Measurements from ENCODE around the gene ING5. TPM values are rescaled to one million over a fixed set of nuclear protein-coding genes. Genes with fewer than 3 reads are reported as not detected.

ING5 gene
- total and polyA plus RNA-seq, 3 experiments from 2014 or later: 19.5 to 48.4 (median 44.4) TPM

DNA sequence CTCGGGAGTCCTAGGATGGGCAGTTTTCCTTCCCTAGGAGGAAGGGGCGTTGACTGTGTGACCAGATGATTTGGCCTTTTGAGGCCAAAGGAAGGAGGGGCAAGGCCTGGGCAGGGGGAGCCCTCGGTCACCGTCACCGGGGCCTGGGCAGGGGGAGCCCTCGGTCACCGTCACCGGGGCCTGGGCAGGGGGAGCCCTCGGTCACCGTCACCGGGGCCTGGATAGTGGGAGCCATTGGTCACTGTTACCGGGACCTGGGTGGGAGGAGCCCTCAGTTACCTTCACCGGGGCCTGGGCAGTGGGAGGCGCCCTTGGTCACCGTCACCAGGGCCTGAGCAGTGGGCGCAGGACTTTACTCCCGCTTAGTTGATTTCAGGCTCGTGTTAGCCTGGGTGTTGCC is 49.9 kb downstream of the ING5 start:
- ChIA-PET CTCF (no interaction called here), POLR2A (interaction anchor here (0.6 kb wide), 1 partner anchor 18 kb away, joined by 3 read pairs; no protein-coding TSS in a partner anchor)
- Mint-ChIP-seq H3K27ac (no peak overlapping the region), H3K27me3 (no peaks in the 10 kb centered on the region), H3K36me3 (peaks cover 4 to 63% (median 7%) of the 10 kb centered on the region in 3 donors), H3K9me3 (no peaks in the 10 kb centered on the region), H3K4me1 (peaks cover 0 to 4% (median 4%) of the 10 kb centered on the region in 3 donors), H3K4me3 (no peak overlapping the region)
- DNase-seq: no peak
- Histone ChIP-seq H3K36me3 (ENCODE audit: insufficient read depth, low read length) (no peaks in the 10 kb centered on the region), H3K9me3 (ENCODE audit: low read length) (no peaks in the 10 kb centered on the region), H3K27me3 (ENCODE audit: insufficient read depth, low read length, poor library complexity, severe bottlenecking) (no peaks in the 10 kb centered on the region), H3K27ac (ENCODE audit: low read depth, low read length) (no peak overlapping the region), H3K4me3 (ENCODE audit: low read length) (no peak overlapping the region), H3K4me1 (ENCODE audit: insufficient read depth, low read length) (no peaks in the 10 kb centered on the region)

DNA sequence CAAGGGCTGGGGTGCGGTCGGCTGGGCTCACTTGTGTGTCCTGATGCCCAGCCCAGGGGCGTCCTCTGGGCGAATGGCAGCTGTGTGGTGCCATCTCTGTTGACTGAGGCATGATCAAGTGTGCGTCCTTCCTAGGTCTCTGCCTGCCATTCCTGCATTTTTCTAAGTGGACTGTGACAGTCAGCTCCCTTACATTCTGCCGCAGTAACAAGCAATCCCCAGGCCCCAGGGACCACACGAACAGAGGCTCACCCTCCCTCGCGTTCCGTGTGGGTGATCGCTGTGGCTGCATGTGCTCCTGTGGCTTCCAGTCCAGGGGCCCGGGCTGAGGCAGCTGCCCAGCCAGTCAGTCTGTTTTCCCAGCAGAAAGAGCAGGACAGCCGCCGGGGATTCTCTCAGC is 50.4 kb downstream of the ING5 start:
- no peaks in the 10 kb centered on the region for H3K27me3 Mint-ChIP-seq

DNA sequence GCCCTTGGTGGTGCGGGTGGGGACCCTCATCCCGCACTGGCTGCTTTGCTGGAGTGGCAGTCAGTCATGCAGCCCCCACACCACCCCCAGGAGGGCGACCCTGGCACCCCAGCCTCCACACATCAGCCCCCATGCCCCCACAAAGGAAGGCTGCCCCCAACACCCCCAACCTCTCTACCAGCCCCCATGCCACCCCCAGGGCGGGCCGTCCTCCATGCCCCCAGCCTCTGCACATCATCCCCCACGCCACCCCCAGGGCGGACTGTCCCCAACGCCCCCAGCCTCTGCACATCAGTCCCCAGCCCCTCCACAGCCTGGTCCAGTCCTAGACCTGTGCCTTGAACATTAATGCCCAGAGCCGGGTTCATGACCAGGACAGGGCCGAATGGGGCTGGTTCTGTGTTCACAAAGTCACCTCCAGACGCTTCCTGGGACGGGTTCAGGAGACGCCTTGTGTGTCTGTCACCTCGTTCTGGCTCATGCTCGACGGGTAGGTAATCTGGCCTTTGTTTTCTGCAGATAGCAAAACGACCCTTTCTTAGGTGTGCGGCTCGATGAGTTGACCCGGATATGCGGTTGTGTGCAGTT is 50.9 kb downstream of the ING5 start:
- Histone ChIP-seq H3K9me3 (ENCODE audit: low read length) (no peaks in the 10 kb centered on the region), H3K36me3 (ENCODE audit: insufficient read depth, low read length) (no peaks in the 10 kb centered on the region), H3K27me3 (ENCODE audit: insufficient read depth, low read length, poor library complexity, severe bottlenecking) (no peaks in the 10 kb centered on the region), H3K4me1 (ENCODE audit: insufficient read depth, low read length) (no peaks in the 10 kb centered on the region), H3K4me3 (ENCODE audit: low read length) (no peak overlapping the region), H3K27ac (ENCODE audit: low read depth, low read length) (no peak overlapping the region)
- Mint-ChIP-seq H3K27me3 (no peaks in the 10 kb centered on the region), H3K36me3 (peaks cover 0 to 64% (median 6%) of the 10 kb centered on the region in 3 donors), H3K9me3 (no peaks in the 10 kb centered on the region), H3K4me1 (no peaks in the 10 kb centered on the region), H3K4me3 (no peak overlapping the region), H3K27ac (no peak overlapping the region)
- POLR2A ChIA-PET: interaction anchor here (0.6 kb wide), 1 partner anchor 19 kb away, joined by 3 read pairs; no protein-coding TSS in a partner anchor
- DNase-seq: no peak
- CTCF ChIA-PET: no interaction called here

More for the DNA sequence above, 50.4 kb downstream of the ING5 start:
- no peak for DNase-seq
- Mint-ChIP-seq H3K9me3 (no peaks in the 10 kb centered on the region), H3K36me3 (peaks cover under 1 to 64% (median 7%) of the 10 kb centered on the region in 3 donors), H3K27ac (no peak overlapping the region), H3K4me3 (no peak overlapping the region), H3K4me1 (peaks cover 0 to 1% (median under 1%) of the 10 kb centered on the region in 3 donors)
- H3K36me3 ChIP-seq (ENCODE audit: insufficient read depth, low read length): no peaks in the 10 kb centered on the region
- POLR2A ChIA-PET: interaction anchor here (0.6 kb wide), 1 partner anchor 18 kb away, joined by 3 read pairs; no protein-coding TSS in a partner anchor
- H3K4me3 ChIP-seq (ENCODE audit: low read length): no peak overlapping the region
- H3K9me3 ChIP-seq (ENCODE audit: low read length): no peaks in the 10 kb centered on the region
- no peak overlapping the region for H3K27ac ChIP-seq (ENCODE audit: low read depth, low read length)
- no peaks in the 10 kb centered on the region for H3K27me3 ChIP-seq (ENCODE audit: insufficient read depth, low read length, poor library complexity, severe bottlenecking)
- CTCF ChIA-PET: no interaction called here
- no peaks in the 10 kb centered on the region for H3K4me1 ChIP-seq (ENCODE audit: insufficient read depth, low read length)

DNA sequence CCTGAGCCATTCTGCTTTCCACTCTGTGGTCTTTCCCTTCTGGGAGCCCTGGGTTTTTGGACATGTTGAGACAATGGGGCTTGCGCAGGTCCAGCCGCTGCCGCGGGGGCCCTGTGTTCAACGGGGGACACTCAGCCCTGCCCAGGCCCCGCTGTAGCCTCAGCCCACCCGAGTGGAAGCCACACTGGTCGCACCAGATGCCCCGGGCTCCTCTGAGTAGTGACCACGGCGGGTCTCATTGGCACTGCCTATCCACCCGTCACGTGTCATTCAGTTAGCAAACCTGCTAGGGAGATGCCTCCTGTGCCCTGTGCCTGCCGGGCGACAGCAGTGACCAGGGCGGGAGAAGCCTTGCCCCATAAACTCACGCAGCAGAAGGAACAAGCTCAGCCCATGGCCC is 51.7 kb downstream of the ING5 start:
- Histone ChIP-seq H3K4me3 (ENCODE audit: low read length) (no peak overlapping the region), H3K27ac (ENCODE audit: low read depth, low read length) (no peak overlapping the region), H3K27me3 (ENCODE audit: insufficient read depth, low read length, poor library complexity, severe bottlenecking) (no peaks in the 10 kb centered on the region), H3K9me3 (ENCODE audit: low read length) (no peaks in the 10 kb centered on the region), H3K4me1 (ENCODE audit: insufficient read depth, low read length) (no peaks in the 10 kb centered on the region), H3K36me3 (ENCODE audit: insufficient read depth, low read length) (no peaks in the 10 kb centered on the region)
- DNase-seq: no peak
- H3K4me1 Mint-ChIP-seq: no peaks in the 10 kb centered on the region
- ChIA-PET CTCF (no interaction called here), POLR2A (no interaction called here)
- no peak overlapping the region for H3K4me3 Mint-ChIP-seq
- H3K27ac Mint-ChIP-seq: peak overlapping the region in 1 of 8 donors; percentile 38
- H3K36me3 Mint-ChIP-seq: peaks cover 0 to 65% (median 6%) of the 10 kb centered on the region in 3 donors
- H3K9me3 Mint-ChIP-seq: no peaks in the 10 kb centered on the region
- no peaks in the 10 kb centered on the region for H3K27me3 Mint-ChIP-seq

DNA sequence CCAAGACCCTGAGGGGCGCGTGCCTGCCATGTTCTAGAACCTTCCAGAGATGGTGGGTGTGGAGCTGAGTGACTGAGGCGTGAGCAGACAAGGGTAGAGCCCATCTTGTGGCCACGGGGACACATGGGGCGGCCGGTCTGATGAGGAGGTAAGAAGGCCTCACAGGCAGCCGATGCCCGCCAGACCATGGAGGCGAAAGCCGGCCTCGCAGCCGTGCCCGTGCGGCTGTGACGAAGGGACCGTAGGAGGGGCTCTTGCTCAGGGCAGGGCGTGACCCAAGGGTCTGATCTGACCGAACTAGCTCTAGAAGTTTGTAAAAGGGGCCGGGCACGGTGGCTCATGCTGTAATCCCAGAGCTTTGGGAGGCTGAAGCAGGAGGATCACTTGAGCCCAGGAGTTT is 52.2 kb downstream of the ING5 start:
- POLR2A ChIA-PET: no interaction called here
- H3K36me3 ChIP-seq (ENCODE audit: insufficient read depth, low read length): no peaks in the 10 kb centered on the region
- no peak for DNase-seq
- no peak overlapping the region for H3K4me3 ChIP-seq (ENCODE audit: low read length)
- Mint-ChIP-seq H3K9me3 (no peaks in the 10 kb centered on the region), H3K27me3 (no peaks in the 10 kb centered on the region), H3K36me3 (peaks cover 3 to 64% (median 6%) of the 10 kb centered on the region in 3 donors), H3K4me3 (no peak overlapping the region), H3K27ac (peak overlapping the region in 1 of 8 donors; percentile 54), H3K4me1 (peaks cover 0 to 2% (median 0%) of the 10 kb centered on the region in 3 donors)
- CTCF ChIA-PET: no interaction called here
- H3K4me1 ChIP-seq (ENCODE audit: insufficient read depth, low read length): no peaks in the 10 kb centered on the region
- H3K9me3 ChIP-seq (ENCODE audit: low read length): no peaks in the 10 kb centered on the region
- no peak overlapping the region for H3K27ac ChIP-seq (ENCODE audit: low read depth, low read length)
- no peaks in the 10 kb centered on the region for H3K27me3 ChIP-seq (ENCODE audit: insufficient read depth, low read length, poor library complexity, severe bottlenecking)

DNA sequence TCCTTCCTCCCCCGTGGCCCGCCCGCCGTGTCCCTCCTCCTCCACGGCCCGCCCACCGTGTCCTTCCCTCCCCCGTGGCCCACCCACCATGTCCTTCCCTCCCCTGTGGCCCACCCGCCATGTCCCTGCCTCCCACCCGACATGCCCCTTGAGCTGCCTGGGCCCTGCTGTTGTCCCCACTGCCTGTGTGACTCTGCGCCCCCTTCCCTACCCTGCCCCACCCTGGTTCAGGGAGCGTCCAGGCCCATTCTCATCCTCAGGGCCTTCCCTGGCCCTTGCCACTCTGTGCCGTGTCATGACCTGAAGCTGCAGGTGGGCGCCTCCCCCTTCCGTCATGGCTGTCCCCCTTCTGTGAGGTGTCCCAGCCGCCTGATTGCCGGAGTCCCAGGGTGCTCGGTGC is 53.3 kb downstream of the ING5 start:
- Histone ChIP-seq H3K27me3 (ENCODE audit: insufficient read depth, low read length, poor library complexity, severe bottlenecking) (no peaks in the 10 kb centered on the region), H3K27ac (ENCODE audit: low read depth, low read length) (no peak overlapping the region), H3K4me1 (ENCODE audit: insufficient read depth, low read length) (no peaks in the 10 kb centered on the region), H3K4me3 (ENCODE audit: low read length) (no peak overlapping the region), H3K36me3 (ENCODE audit: insufficient read depth, low read length) (no peaks in the 10 kb centered on the region), H3K9me3 (ENCODE audit: low read length) (no peaks in the 10 kb centered on the region)
- Mint-ChIP-seq H3K9me3 (no peaks in the 10 kb centered on the region), H3K27me3 (peaks cover 0 to 2% of the 10 kb centered on the region in 2 donors), H3K36me3 (peaks cover 11 to 62% (median 12%) of the 10 kb centered on the region in 3 donors), H3K27ac (peak overlapping the region in 1 of 8 donors; percentile 58), H3K4me3 (no peak overlapping the region), H3K4me1 (peaks cover 0 to 10% (median 5%) of the 10 kb centered on the region in 3 donors)
- ChIA-PET CTCF (no interaction called here), POLR2A (interaction anchor here (0.7 kb wide), 1 partner anchor 247 kb away, joined by 4 read pairs; no protein-coding TSS in a partner anchor)
- no peak for DNase-seq

DNA sequence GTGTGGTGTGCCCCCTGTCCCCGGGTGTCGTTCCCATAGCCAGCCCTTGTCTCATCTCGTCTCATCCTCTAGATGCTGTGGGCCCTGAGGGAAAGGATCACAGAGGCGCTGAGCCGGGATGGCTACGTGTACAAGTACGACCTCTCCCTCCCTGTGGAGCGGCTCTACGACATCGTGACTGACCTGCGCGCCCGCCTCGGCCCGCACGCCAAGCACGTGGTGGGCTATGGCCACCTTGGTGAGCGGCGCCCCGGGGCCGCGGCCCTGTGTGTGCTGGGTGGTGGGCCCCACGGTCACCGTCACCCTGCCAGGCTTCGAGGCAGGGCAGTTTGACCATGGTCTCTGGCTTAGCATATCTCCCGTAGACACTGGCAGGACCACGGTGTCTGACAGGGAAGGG is 53.9 kb downstream of the ING5 start:
- Histone ChIP-seq H3K4me1 (ENCODE audit: insufficient read depth, low read length) (no peaks in the 10 kb centered on the region), H3K9me3 (ENCODE audit: low read length) (no peaks in the 10 kb centered on the region), H3K27ac (ENCODE audit: low read depth, low read length) (no peak overlapping the region), H3K27me3 (ENCODE audit: insufficient read depth, low read length, poor library complexity, severe bottlenecking) (no peaks in the 10 kb centered on the region), H3K36me3 (ENCODE audit: insufficient read depth, low read length) (no peaks in the 10 kb centered on the region), H3K4me3 (ENCODE audit: low read length) (no peak overlapping the region)
- peaks cover 2 to 12% (median 7%) of the 10 kb centered on the region in 3 donors for H3K4me1 Mint-ChIP-seq
- peak overlapping the region in 1 of 8 donors; percentile 54 for H3K27ac Mint-ChIP-seq
- POLR2A ChIA-PET: no interaction called here
- no peak for DNase-seq
- peaks cover 11 to 62% (median 13%) of the 10 kb centered on the region in 3 donors for H3K36me3 Mint-ChIP-seq
- H3K9me3 Mint-ChIP-seq: peaks cover 0 to 1% (median under 1%) of the 10 kb centered on the region in 5 donors
- no peak overlapping the region for H3K4me3 Mint-ChIP-seq
- H3K27me3 Mint-ChIP-seq: peaks cover 0 to 3% of the 10 kb centered on the region in 2 donors
- CTCF ChIA-PET: no interaction called here

DNA sequence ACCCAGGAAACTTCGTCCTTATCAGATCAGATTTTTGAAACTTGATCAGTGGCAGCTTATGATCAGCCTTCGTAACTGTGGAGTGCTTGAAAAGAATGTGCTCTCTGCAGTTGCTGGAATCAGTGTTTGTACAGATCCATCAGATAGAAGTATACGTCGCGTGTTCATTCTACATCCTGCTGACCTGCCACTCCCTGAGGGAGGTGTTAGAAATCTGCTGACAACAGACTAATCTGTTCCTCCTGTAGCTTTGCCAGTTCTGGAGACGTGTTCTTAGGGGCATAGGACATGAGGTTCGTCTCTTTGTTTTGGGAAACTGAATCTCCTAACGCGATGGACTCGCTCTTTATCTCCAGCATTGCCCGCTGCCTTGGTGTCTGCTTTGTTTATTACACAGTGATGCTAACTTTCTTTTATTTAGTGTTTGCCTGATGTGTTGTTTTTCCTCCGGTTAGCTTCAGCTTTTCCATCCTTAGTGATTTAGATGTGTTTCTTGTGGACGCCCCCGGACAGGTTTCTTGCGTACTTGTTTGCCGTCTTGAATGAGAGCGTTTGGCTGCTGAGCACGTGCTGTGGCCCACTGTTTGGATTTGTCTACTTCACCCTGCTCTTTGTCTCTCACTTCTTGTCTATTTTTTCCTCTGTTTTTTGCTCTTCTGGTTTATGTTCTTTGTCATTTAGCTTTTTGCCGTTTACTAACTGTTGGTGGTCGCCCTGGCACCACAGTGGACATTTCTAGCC is 57.4 kb downstream of the ING5 start:
- H3K36me3 Mint-ChIP-seq: peaks cover 12 to 45% (median 17%) of the 10 kb centered on the region in 3 donors
- H3K36me3 ChIP-seq (ENCODE audit: insufficient read depth, low read length): no peaks in the 10 kb centered on the region
- H3K9me3 Mint-ChIP-seq: peaks cover 0 to 3% (median 2%) of the 10 kb centered on the region in 5 donors
- H3K4me3 ChIP-seq (ENCODE audit: low read length): no peak overlapping the region
- H3K27ac Mint-ChIP-seq: peak overlapping the region in 7 of 8 donors; percentile 4 to 68 (median 48)
- peak overlapping the region in 1 of 7 donors; percentile 10 for H3K4me3 Mint-ChIP-seq
- no peak overlapping the region for H3K27ac ChIP-seq (ENCODE audit: low read depth, low read length)
- peak in 1 of 5 donors; percentile 37 for DNase-seq
- ChIA-PET POLR2A (interaction anchor here (0.6 to 1.4 kb wide), 2 partner anchors 85 kb away, joined by 3 to 9 read pairs; no protein-coding TSS in a partner anchor), CTCF (no interaction called here)
- H3K4me1 ChIP-seq (ENCODE audit: insufficient read depth, low read length): peaks cover 16% of the 10 kb centered on the region
- no peaks in the 10 kb centered on the region for H3K27me3 ChIP-seq (ENCODE audit: insufficient read depth, low read length, poor library complexity, severe bottlenecking)
- peaks cover 28 to 38% (median 34%) of the 10 kb centered on the region in 3 donors for H3K4me1 Mint-ChIP-seq
- peaks cover 0 to 8% of the 10 kb centered on the region in 2 donors for H3K27me3 Mint-ChIP-seq
- no peaks in the 10 kb centered on the region for H3K9me3 ChIP-seq (ENCODE audit: low read length)
